ENCODE data around the gene DERA.

DNA sequence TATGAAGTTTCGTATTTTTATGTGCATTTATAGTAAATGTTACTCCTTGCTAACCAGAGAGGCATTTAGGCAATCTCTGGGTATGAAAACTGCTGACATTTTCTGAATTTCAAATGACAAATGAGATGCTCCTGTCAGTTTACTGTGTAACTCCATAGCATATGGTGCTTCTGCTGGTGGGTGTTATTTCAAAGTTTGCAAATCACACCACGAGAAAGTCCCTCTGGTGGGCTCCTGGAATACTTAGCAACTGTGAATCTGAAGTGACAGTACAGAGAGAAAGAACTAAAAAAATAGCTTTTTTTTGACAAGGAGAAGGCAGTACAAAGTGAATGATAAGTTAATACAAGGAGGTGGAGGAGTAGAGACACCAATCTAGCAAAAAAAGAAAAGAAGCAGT, 161.5 kb downstream of the DERA start:
- TF ChIP-seq YY1 (IDR thresholded peaks at IDR 0.05; ENCODE audit: insufficient read depth, insufficient read length) (no peak), ZNF274 (IDR thresholded peaks at IDR 0.05; ENCODE audit: low read depth, low read length) (no peak)

Data from NT2/D1 (cell line).